WTC11 (cell line): ENCODE data around the gene AGO4. TPM values are rescaled to one million over a fixed set of nuclear protein-coding genes. Genes with fewer than 3 reads are reported as not detected.

Source experiments
- ATAC-seq: fragments of 200-7000 bp; cut with Tn5 transposase; 2 replicates; pipeline ENCODE4 v1.10.0; 2021; ENCODE audit warnings: mild to moderate bottlenecking, moderate library complexity
- CTCF ChIA-PET: fragments of 300-600 bp; sonication (Branson Sonifier 250); formaldehyde crosslinking; loops from one replicate; lab custom pipeline; 2021; ENCODE audit warnings: antibody characterized with exemption; lab: Charles Lee
- POLR2A ChIA-PET: fragments of 350-600 bp; sonication (Branson Sonifier 250); formaldehyde crosslinking; loops from one replicate; lab custom pipeline; 2021; ENCODE audit warnings: antibody characterized with exemption; lab: Charles Lee
- DNase-seq: peaks from one replicate; pipeline ENCODE4 v3.0.0; 2021; ENCODE audit warnings: low spot score
- H3K27ac Mint-ChIP-seq: 2 replicates; pipeline ENCODE4 v1.8.0; 2021; ENCODE audit warnings: mixed read lengths
- H3K27me3 Mint-ChIP-seq: 2 replicates; pipeline ENCODE4 v1.8.0; 2021; ENCODE audit warnings: low read depth, mild to moderate bottlenecking, moderate library complexity, mixed read lengths
- H3K36me3 Mint-ChIP-seq: 2 replicates; pipeline ENCODE4 v1.8.0; 2021; ENCODE audit warnings: mixed read lengths
- H3K4me1 Mint-ChIP-seq: 2 replicates; pipeline ENCODE4 v1.8.0; 2022; ENCODE audit warnings: mixed read lengths
- H3K4me3 Mint-ChIP-seq: 2 replicates; pipeline ENCODE4 v1.8.0; 2021; ENCODE audit warnings: mild to moderate bottlenecking, moderate library complexity, mixed read lengths
- H3K9me3 Mint-ChIP-seq: 2 replicates; pipeline ENCODE4 v1.8.0; 2021; ENCODE audit warnings: mixed read lengths
- ATF3 ChIP-seq: sonication (generic); formaldehyde crosslinking; conservative IDR thresholded peaks from 2 replicates; pipeline ENCODE4 v1.8.1; 2022; ENCODE audit warnings: mild to moderate bottlenecking, missing genetic modification reagents
- CREB1 ChIP-seq: sonication (generic); formaldehyde crosslinking; IDR thresholded peaks from 2 replicates; pipeline ENCODE4 v1.8.0; 2023; ENCODE audit warnings: mild to moderate bottlenecking, missing genetic modification reagents
- CTCF ChIP-seq: fragments of 200-600 bp; IDR thresholded peaks from 2 replicates; pipeline ENCODE4 v1.8.0; 2022; ENCODE audit warnings: antibody characterized with exemption
- E2F5 ChIP-seq: sonication (generic); formaldehyde crosslinking; IDR thresholded peaks from 2 replicates; pipeline ENCODE4 v1.8.1; 2022; ENCODE audit warnings: mild to moderate bottlenecking, moderate library complexity, missing genetic modification reagents
- ELF4 ChIP-seq: sonication (generic); formaldehyde crosslinking; IDR thresholded peaks from 2 replicates; pipeline ENCODE4 v1.8.1; 2022; ENCODE audit warnings: low read depth, mild to moderate bottlenecking, moderate library complexity, missing genetic modification reagents
- ERG ChIP-seq: fragments of 250-450 bp; sonication (Bioruptor Pico); IDR thresholded peaks from 2 replicates; pipeline ENCODE4 v1.8.0; 2021; ENCODE audit warnings: mild to moderate bottlenecking
- ESRRA ChIP-seq: sonication (generic); formaldehyde crosslinking; IDR thresholded peaks from 2 replicates; pipeline ENCODE4 v1.8.1; 2022; ENCODE audit warnings: mild to moderate bottlenecking, missing genetic modification reagents, borderline replicate concordance
- PRRX2 ChIP-seq: fragments of 250-450 bp; sonication (Bioruptor Pico); IDR thresholded peaks from 2 replicates; pipeline ENCODE4 v1.8.0; 2021; ENCODE audit warnings: mild to moderate bottlenecking
- RORB ChIP-seq: fragments of 250-450 bp; sonication (Bioruptor Pico); IDR thresholded peaks from 2 replicates; pipeline ENCODE4 v1.9.0; 2021; ENCODE audit warnings: mild to moderate bottlenecking
- TCF7 ChIP-seq: sonication (generic); formaldehyde crosslinking; IDR thresholded peaks from 2 replicates; pipeline ENCODE4 v1.8.0; 2022; ENCODE audit warnings: mild to moderate bottlenecking, low read depth, missing genetic modification reagents, moderate library complexity
- ZNF263 ChIP-seq: sonication (generic); formaldehyde crosslinking; IDR thresholded peaks from 2 replicates; pipeline ENCODE4 v1.8.1; 2022; ENCODE audit warnings: low read depth, mild to moderate bottlenecking, moderate library complexity, missing genetic modification reagents
- ZNF281 ChIP-seq: sonication (generic); formaldehyde crosslinking; IDR thresholded peaks from 2 replicates; pipeline ENCODE4 v1.8.0; 2023; ENCODE audit warnings: mild to moderate bottlenecking, missing genetic modification reagents
- ZNF416 ChIP-seq: fragments of 250-450 bp; sonication (Bioruptor Pico); IDR thresholded peaks from 2 replicates; pipeline ENCODE4 v1.9.0; 2021; ENCODE audit warnings: mild to moderate bottlenecking, inconsistent platforms
- ZNF423 ChIP-seq: fragments of 250-450 bp; sonication (Bioruptor Pico); IDR thresholded peaks from 2 replicates; pipeline ENCODE4 v2.1.2; 2022; ENCODE audit warnings: mild to moderate bottlenecking, moderate library complexity
- ZNF532 ChIP-seq: fragments of 250-450 bp; sonication (Bioruptor Pico); IDR thresholded peaks from 2 replicates; pipeline ENCODE4 v1.9.0; 2021; ENCODE audit warnings: mild to moderate bottlenecking, borderline replicate concordance
- ZSCAN18 ChIP-seq: fragments of 250-450 bp; sonication (Bioruptor Pico); IDR thresholded peaks from 2 replicates; pipeline ENCODE4 v2.1.2; 2022; ENCODE audit warnings: mild to moderate bottlenecking, moderate library complexity
- total RNA-seq: library from RNA; stranded (reverse); gene quantifications from 3 replicates; pipeline ENCODE4 v1.2.3, GENCODE V29; 2021

The AGO4 gene
- total RNA-seq, 1 experiment from 2014 or later: 8.7 TPM

GRCh38 chr1:35851132-35851869 lies 43.5 kb downstream of the AGO4 start:
- ChIA-PET CTCF (interaction anchor here (0.7 to 1.4 kb wide), 3 partner anchors 32 to 284 kb away, joined by 3 to 8 read pairs (median 3); partner anchors contain the start of gene AGO1), POLR2A (no interaction called here)
- Mint-ChIP-seq H3K4me1 (peaks cover 28% of the 10 kb centered on the region), H3K36me3 (peaks cover 15% of the 10 kb centered on the region), H3K4me3 (no peak overlapping the region), H3K27ac (no peak overlapping the region), H3K9me3 (no peaks in the 10 kb centered on the region), H3K27me3 (no peaks in the 10 kb centered on the region)
- ATAC-seq (no peak), DNase-seq (no peak)
- TF ChIP-seq ZNF423 (no peak), ELF4 (CRISPR knock-in tag) (no peak), ZNF532 (CRISPR knock-in tag) (no peak), ZNF416 (CRISPR knock-in tag) (no peak), ESRRA (CRISPR knock-in tag) (no peak), ZNF263 (CRISPR knock-in tag) (no peak), CTCF (no peak), ZSCAN18 (CRISPR knock-in tag) (no peak), E2F5 (no peak), ATF3 (CRISPR knock-in tag) (no peak), RORB (CRISPR knock-in tag) (no peak), PRRX2 (CRISPR knock-in tag) (no peak), ZNF281 (CRISPR knock-in tag) (no peak), TCF7 (CRISPR knock-in tag) (no peak), CREB1 (CRISPR knock-in tag) (no peak), ERG (CRISPR knock-in tag) (no peak)
